Activated T-cell treated with anti-CD3 and anti-CD28 coated beads, Interleukin-2, amount 50 U/mL, for 24 hours (primary cell): ENCODE results near the gene BMP15.

ENCODE experiments used
- DNase-seq: peaks from one replicate; pipeline ENCODE4 v3.0.0-alpha.2; 2020
- H3K27ac Mint-ChIP-seq: 2 replicates; pipeline ENCODE4 v1.8.0; 2020; ENCODE audit warnings: mild to moderate bottlenecking, mixed read lengths
- H3K27me3 Mint-ChIP-seq: 2 replicates; pipeline ENCODE4 v1.8.0; 2020; ENCODE audit warnings: mixed read lengths
- H3K36me3 Mint-ChIP-seq: 2 replicates; pipeline ENCODE4 v1.8.0; 2020; ENCODE audit warnings: low read depth, mixed read lengths
- H3K4me1 Mint-ChIP-seq: 2 replicates; pipeline ENCODE4 v1.8.0; 2020; ENCODE audit warnings: low read depth, mixed read lengths
- H3K4me3 Mint-ChIP-seq: 2 replicates; pipeline ENCODE4 v1.8.0; 2020; ENCODE audit warnings: mild to moderate bottlenecking, moderate library complexity, mixed read lengths
- H3K9me3 Mint-ChIP-seq: 2 replicates; pipeline ENCODE4 v1.8.0; 2020; ENCODE audit warnings: mixed read lengths

BMP15 gene

DNA sequence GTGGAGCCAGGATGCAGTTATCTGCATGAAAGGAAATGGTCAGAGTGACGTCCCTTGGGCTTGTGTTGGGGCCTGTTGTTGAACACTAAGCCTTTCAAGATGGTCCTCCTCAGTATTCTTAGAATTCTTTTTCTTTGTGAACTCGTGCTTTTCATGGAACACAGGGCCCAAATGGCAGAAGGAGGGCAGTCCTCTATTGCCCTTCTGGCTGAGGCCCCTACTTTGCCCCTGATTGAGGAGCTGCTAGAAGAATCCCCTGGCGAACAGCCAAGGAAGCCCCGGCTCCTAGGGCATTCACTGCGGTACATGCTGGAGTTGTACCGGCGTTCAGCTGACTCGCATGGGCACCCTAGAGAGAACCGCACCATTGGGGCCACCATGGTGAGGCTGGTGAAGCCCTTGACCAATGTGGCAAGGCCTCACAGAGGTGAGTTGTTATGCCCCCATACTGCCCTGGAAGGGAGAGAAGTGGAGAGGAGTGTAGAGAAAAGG is at the start of gene BMP15:
Gene BMP15 (plus strand): TSS at position 51 of the 492 bp plus-strand sequence. CDS start 49 bp downstream, at position 100.
- Mint-ChIP-seq H3K27ac (no peak within 1 kb of the TSS), H3K4me3 (no peak within 1 kb of the TSS), H3K27me3 (peaks cover 53% of the 10 kb centered on the region), H3K36me3 (no peaks in the 10 kb centered on the region), H3K9me3 (no peaks in the 10 kb centered on the region), H3K4me1 (no peaks in the 10 kb centered on the region)
- DNase-seq: no peak

DNA sequence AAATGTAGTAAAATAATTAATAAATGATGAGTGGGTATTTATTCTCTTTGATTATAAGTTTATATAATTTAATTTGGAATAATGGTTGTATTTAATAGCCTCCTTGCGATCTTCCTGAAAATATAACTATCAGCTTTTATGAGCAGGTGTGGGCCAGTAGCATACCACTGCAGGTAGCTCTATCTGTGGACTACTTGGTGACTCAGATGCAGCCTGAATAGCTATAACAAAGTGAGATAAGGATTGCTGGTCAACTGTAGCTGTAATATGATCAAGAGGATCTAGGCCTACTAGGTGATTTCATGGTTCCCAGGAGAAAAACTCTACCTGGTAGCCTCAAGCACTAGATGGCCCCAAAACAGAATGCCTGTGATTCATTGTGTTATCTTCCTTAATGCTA is 47.1 kb upstream of the BMP15 start:
- Mint-ChIP-seq H3K27me3 (peaks cover 52% of the 10 kb centered on the region), H3K4me3 (no peak overlapping the region), H3K9me3 (no peaks in the 10 kb centered on the region), H3K36me3 (no peaks in the 10 kb centered on the region), H3K27ac (no peak overlapping the region), H3K4me1 (no peaks in the 10 kb centered on the region)
- no peak for DNase-seq

DNA sequence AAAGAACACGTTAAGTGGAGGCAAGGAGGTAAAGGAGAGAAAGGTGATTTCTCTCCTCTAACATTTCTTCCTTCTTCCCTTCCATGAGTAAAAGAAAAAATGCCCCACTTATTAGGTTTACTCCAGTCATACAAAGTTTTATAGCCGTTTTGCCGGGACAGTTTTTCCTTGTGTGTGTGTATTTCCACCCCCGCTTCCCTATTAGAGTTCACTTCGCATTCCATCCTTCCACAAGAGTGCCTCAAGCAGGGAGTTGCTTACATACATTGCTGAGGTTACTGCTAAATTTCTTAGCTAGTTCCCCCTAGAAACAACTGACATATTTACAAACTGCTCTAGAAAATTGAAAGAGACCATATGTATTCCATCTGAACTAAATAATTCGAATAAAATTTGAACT is 45.2 kb upstream of the BMP15 start:
- Mint-ChIP-seq H3K4me3 (no peak overlapping the region), H3K36me3 (no peaks in the 10 kb centered on the region), H3K27me3 (peaks cover 54% of the 10 kb centered on the region), H3K27ac (no peak overlapping the region), H3K4me1 (no peaks in the 10 kb centered on the region), H3K9me3 (no peaks in the 10 kb centered on the region)
- no peak for DNase-seq

DNA sequence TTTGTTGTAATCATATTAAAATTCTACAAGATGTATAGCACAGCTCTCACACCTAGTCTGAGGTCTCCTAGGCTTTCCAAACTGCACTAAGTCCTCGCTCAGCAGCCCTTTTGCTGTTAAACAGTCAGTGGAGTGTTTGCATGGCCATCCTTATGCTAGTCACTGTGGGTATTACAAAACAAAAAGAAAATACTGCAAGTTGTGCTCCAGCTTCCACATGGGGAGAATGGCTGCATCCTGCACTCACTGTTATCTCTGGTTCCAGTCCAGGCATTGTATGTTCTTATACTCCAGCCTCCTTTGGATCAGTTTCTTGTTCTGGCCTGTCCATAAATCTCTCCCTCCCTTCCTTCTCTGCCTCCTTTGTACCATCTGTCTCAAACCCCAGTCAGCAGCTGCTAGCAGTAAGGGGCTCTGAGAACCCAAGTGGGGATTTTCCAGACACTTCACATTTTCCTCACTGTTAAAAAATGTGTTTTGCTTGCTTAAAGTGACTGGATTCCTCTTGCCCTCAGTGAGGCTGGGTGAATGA is 38.5 kb upstream of the BMP15 start:
- no peaks in the 10 kb centered on the region for H3K36me3 Mint-ChIP-seq
- no peaks in the 10 kb centered on the region for H3K4me1 Mint-ChIP-seq
- H3K4me3 Mint-ChIP-seq: no peak overlapping the region
- DNase-seq: no peak
- no peak overlapping the region for H3K27ac Mint-ChIP-seq
- H3K9me3 Mint-ChIP-seq: no peaks in the 10 kb centered on the region
- peaks cover 53% of the 10 kb centered on the region for H3K27me3 Mint-ChIP-seq

- Mint-ChIP-seq H3K27ac (no peak overlapping the region), H3K4me3 (no peak overlapping the region), H3K27me3 (peaks cover 50% of the 10 kb centered on the region), H3K36me3 (no peaks in the 10 kb centered on the region), H3K4me1 (no peaks in the 10 kb centered on the region), H3K9me3 (no peaks in the 10 kb centered on the region)
- no peak for DNase-seq
Measured at GRCh38 chrX:50874876-50875275, 35.7 kb upstream of the BMP15 start.

DNA sequence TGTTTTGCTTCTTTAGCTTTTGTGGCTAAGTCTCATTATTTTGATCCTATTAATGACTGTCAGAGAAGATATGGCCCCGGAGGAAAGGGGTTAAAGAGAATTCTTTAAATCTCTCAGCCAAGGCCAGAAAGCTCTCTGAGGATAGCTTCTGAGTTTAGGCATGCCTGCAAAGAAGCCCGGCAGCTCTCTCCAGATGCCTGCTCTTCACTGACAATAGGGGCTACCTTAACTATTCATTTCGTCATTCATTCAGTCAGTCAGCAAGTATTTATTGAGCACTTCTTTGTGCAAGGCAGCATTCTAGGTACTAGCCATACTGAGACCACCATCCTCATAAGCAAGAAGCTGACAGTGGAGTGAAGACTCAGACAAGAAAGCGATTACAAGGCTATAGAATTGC is 34.0 kb upstream of the BMP15 start:
- Mint-ChIP-seq H3K4me1 (peaks cover 2% of the 10 kb centered on the region), H3K36me3 (no peaks in the 10 kb centered on the region), H3K27ac (no peak overlapping the region), H3K4me3 (no peak overlapping the region), H3K27me3 (peaks cover 38% of the 10 kb centered on the region), H3K9me3 (no peaks in the 10 kb centered on the region)
- no peak for DNase-seq

GRCh38 chrX:50877310-50877709 is 33.2 kb upstream of the BMP15 start:
- no peaks in the 10 kb centered on the region for H3K36me3 Mint-ChIP-seq
- H3K4me3 Mint-ChIP-seq: no peak overlapping the region
- DNase-seq: no peak

GRCh38 chrX:50881028-50881427 is 29.5 kb upstream of the BMP15 start:
- Mint-ChIP-seq H3K4me3 (no peak overlapping the region), H3K27me3 (peaks cover 37% of the 10 kb centered on the region), H3K27ac (no peak overlapping the region), H3K36me3 (no peaks in the 10 kb centered on the region), H3K9me3 (no peaks in the 10 kb centered on the region), H3K4me1 (peaks cover 2% of the 10 kb centered on the region)
- DNase-seq: no peak

More at GRCh38 chrX:50877310-50877709, 33.2 kb upstream of the BMP15 start:
- Mint-ChIP-seq H3K4me1 (peaks cover 2% of the 10 kb centered on the region), H3K27ac (no peak overlapping the region), H3K9me3 (no peaks in the 10 kb centered on the region), H3K27me3 (peaks cover 33% of the 10 kb centered on the region)

- peaks cover 63% of the 10 kb centered on the region for H3K27me3 Mint-ChIP-seq
- no peaks in the 10 kb centered on the region for H3K36me3 Mint-ChIP-seq
- no peak overlapping the region for H3K27ac Mint-ChIP-seq
- no peak overlapping the region for H3K4me3 Mint-ChIP-seq
- DNase-seq: no peak
- H3K9me3 Mint-ChIP-seq: no peaks in the 10 kb centered on the region
- H3K4me1 Mint-ChIP-seq: no peaks in the 10 kb centered on the region
Measured at GRCh38 chrX:50888884-50889283, 21.7 kb upstream of the BMP15 start.

DNA sequence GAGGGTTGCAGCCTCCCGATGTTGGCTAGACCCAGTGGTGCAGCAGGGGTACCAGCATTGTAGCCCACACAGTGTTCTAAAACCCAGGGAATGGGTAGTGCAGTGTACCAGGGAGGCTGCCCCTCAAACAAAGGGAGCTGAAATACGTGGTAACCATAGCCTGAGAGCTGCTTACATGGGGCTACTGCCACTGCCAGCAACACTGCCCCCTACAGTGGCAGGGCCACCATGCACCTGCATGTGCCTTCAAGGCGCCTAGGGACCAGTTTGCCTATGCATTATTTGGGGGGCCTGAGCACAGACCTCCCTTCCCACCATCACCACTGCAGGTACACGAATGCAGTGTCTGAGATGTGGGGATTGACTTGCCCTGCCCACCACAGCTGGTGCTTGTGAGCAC is 21.0 kb upstream of the BMP15 start:
- Mint-ChIP-seq H3K36me3 (no peaks in the 10 kb centered on the region), H3K9me3 (no peaks in the 10 kb centered on the region), H3K4me3 (no peak overlapping the region), H3K27ac (no peak overlapping the region), H3K27me3 (peaks cover 57% of the 10 kb centered on the region), H3K4me1 (no peaks in the 10 kb centered on the region)
- no peak for DNase-seq

GRCh38 chrX:50893047-50893446 is 17.5 kb upstream of the BMP15 start:
- no peaks in the 10 kb centered on the region for H3K9me3 Mint-ChIP-seq
- H3K36me3 Mint-ChIP-seq: no peaks in the 10 kb centered on the region
- no peak overlapping the region for H3K4me3 Mint-ChIP-seq
- no peak overlapping the region for H3K27ac Mint-ChIP-seq
- no peaks in the 10 kb centered on the region for H3K4me1 Mint-ChIP-seq
- DNase-seq: no peak
- H3K27me3 Mint-ChIP-seq: peaks cover 58% of the 10 kb centered on the region

- no peaks in the 10 kb centered on the region for H3K36me3 Mint-ChIP-seq
- H3K4me1 Mint-ChIP-seq: no peaks in the 10 kb centered on the region
- no peak overlapping the region for H3K27ac Mint-ChIP-seq
- no peak overlapping the region for H3K4me3 Mint-ChIP-seq
- no peak for DNase-seq
- peaks cover 58% of the 10 kb centered on the region for H3K27me3 Mint-ChIP-seq
- no peaks in the 10 kb centered on the region for H3K9me3 Mint-ChIP-seq
Measured at GRCh38 chrX:50893466-50893865, 17.1 kb upstream of the BMP15 start.

DNA sequence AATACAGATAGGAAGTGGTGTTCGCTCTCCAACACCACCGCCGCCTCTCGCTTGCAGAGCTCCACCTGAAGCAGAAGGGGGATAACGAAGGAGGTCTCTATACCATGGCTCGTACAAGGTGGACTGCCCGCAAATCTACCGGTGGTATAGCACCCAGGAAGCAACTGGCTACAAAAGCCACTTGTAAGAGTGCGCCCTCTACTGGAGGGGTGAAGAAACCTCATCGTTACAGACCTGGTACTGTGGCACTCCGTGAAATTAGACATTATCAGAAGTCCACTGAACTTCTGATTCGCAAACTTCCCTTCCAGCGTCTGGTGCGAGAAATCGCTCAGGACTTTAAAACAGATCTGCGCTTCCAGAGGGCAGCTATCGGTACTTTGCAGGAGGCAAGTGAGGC is 5.2 kb upstream of the BMP15 start:
- Mint-ChIP-seq H3K4me1 (no peaks in the 10 kb centered on the region), H3K36me3 (no peaks in the 10 kb centered on the region), H3K9me3 (no peaks in the 10 kb centered on the region), H3K4me3 (no peak overlapping the region), H3K27ac (no peak overlapping the region), H3K27me3 (peaks cover 65% of the 10 kb centered on the region)
- DNase-seq: no peak

DNA sequence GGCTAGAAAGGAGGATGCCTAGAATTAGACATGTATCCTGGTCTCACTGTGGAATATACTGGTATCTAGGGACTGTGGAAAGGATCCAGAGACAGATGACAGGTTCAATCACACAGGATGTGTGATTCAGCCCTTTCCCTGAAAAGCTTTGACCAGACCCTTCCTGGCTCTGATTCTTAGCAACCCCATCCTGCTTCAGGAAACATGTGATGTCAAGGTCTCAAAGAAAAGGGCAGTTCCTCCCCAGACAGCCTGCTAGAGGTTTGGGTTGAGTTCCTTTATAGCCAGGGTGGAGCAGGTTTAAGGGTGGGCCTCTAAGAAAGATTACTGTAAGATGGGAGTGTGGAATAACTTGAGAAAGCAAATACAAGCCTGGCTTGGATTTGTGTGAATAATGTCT is 3.0 kb downstream of the BMP15 start:
- Mint-ChIP-seq H3K4me3 (no peak overlapping the region), H3K36me3 (no peaks in the 10 kb centered on the region), H3K9me3 (no peaks in the 10 kb centered on the region), H3K4me1 (no peaks in the 10 kb centered on the region), H3K27me3 (peaks cover 51% of the 10 kb centered on the region), H3K27ac (no peak overlapping the region)
- DNase-seq: no peak

DNA sequence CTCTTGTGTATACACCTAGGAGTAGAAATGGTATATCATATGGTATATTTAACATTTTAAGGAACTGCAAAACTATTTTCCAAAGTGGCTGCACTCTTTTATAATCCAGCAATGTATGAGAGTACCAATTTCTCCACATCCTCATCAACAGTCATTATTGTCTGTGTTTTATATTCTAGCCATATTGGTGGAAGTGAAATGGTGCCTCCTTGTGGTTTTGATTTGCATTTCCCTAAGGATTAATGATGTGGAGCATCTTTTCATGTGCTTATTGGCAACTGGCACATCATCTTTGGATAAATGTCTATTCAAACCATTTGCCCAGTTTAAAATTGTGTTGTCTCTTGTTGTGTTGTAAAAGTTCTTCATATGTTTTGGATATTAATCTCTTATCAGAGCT is 9.6 kb downstream of the BMP15 start:
- Mint-ChIP-seq H3K36me3 (no peaks in the 10 kb centered on the region), H3K4me1 (no peaks in the 10 kb centered on the region), H3K9me3 (no peaks in the 10 kb centered on the region), H3K27ac (no peak overlapping the region), H3K4me3 (no peak overlapping the region), H3K27me3 (peaks cover 41% of the 10 kb centered on the region)
- DNase-seq: no peak

DNA sequence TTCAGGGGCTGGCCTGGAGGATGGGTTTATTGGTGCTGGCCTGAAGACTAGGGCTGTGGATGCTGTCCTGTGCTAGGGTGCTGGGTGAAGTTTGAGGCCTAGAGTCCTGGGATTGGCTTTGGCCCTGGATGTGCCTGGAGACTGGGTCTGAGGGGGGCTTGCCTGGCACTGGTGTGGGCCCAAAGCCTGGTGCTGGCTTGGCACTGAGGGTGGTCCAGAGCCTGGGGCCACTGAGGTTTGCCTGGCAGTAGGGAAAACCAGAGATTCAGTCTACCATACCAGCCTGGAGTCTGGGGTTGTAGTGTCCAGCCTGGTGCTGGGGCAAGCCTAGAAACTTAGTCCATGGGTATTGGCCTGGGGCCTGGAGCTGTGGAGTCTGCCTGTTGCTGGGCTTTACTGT is 16.6 kb downstream of the BMP15 start:
- H3K4me1 Mint-ChIP-seq: no peaks in the 10 kb centered on the region

More for the DNA sequence above, 16.6 kb downstream of the BMP15 start:
- Mint-ChIP-seq H3K9me3 (no peaks in the 10 kb centered on the region), H3K27ac (no peak overlapping the region), H3K4me3 (no peak overlapping the region), H3K36me3 (no peaks in the 10 kb centered on the region), H3K27me3 (peaks cover 36% of the 10 kb centered on the region)
- no peak for DNase-seq
